HFF-Myc (cell line): ENCODE results near the gene PAWR.
"Not testable (repeated sequence)": the region's sequence is repeated elsewhere in the genome, so short reads cannot be mapped to it uniquely, and the experiment has no call there.

Experiments
- DNase-seq: peaks from one replicate; pipeline ENCODE4 v3.0.0-alpha.2; 2011; ENCODE audit warnings: low read depth; ENCODE audit errors: extremely low read depth
- H3K4me3 ChIP-seq: replicated peaks from 2 replicates; pipeline ENCODE4 v1.5.1; 2011; ENCODE audit warnings: low read depth, mild to moderate bottlenecking, control low read depth, low read length
- CTCF ChIP-seq: IDR thresholded peaks from 2 replicates; pipeline ENCODE4 v1.5.1; 2012; ENCODE audit warnings: mild to moderate bottlenecking, low read depth, low read length, control low read depth; ENCODE audit errors: missing control alignments

PAWR gene

GRCh38 chr12:79638490-79638889 is 52.3 kb downstream of the PAWR start:
- no peak for DNase-seq
- no peak for TF ChIP-seq CTCF
- no peak overlapping the region for H3K4me3 ChIP-seq

GRCh38 chr12:79637093-79637492 is 53.7 kb downstream of the PAWR start:
- DNase-seq: no peak
- no peak overlapping the region for H3K4me3 ChIP-seq
- no peak for TF ChIP-seq CTCF

GRCh38 chr12:79635676-79636075 is 55.1 kb downstream of the PAWR start:
- no peak for TF ChIP-seq CTCF
- DNase-seq: no peak
- no peak overlapping the region for H3K4me3 ChIP-seq

GRCh38 chr12:79634957-79635471 is 55.8 kb downstream of the PAWR start:
- TF ChIP-seq CTCF: no peak
- no peak for DNase-seq
- no peak overlapping the region for H3K4me3 ChIP-seq

GRCh38 chr12:79629561-79629960 is 61.2 kb downstream of the PAWR start:
- DNase-seq: no peak
- no peak for TF ChIP-seq CTCF
- H3K4me3 ChIP-seq: no peak overlapping the region

GRCh38 chr12:79626735-79627134 is 64.0 kb downstream of the PAWR start:
- not testable (repeated sequence) for DNase-seq, H3K4me3 ChIP-seq

- DNase-seq: no peak
- H3K4me3 ChIP-seq: no peak overlapping the region
- no peak for TF ChIP-seq CTCF
Observed at GRCh38 chr12:79624378-79624777, 66.4 kb downstream of the PAWR start.
